ENCODE data around the gene EFNA5. TPM values are rescaled to one million over a fixed set of nuclear protein-coding genes. Genes with fewer than 3 reads are reported as not detected.

EFNA5 gene
- total RNA-seq, 2 donors from 2014 or later = 9.7 to 11.1 TPM

DNA sequence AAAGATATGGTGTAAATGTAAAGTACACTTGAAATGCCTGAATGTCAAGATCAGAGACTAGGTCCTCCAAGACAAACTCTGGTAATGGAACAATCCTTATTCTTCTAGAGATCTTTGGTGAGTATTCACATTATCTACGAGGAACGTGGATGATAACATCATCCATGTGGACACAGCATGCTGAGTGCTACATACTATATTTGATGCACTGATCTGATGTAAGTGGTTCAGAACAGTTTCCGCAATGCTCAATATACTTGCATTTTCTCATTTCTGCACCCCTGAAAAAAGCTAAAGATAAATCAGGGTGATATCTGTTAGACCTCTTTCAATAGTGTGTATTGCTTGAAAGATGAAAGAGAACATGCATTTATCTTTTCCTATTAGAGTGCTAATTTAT is 226.8 kb downstream of the EFNA5 start:
- no peaks in the 10 kb centered on the region for H3K36me3 ChIP-seq
- H3K9me3 ChIP-seq = no peaks in the 10 kb centered on the region
- H3K4me3 ChIP-seq = no peak overlapping the region
- TF ChIP-seq, protein P1, sequence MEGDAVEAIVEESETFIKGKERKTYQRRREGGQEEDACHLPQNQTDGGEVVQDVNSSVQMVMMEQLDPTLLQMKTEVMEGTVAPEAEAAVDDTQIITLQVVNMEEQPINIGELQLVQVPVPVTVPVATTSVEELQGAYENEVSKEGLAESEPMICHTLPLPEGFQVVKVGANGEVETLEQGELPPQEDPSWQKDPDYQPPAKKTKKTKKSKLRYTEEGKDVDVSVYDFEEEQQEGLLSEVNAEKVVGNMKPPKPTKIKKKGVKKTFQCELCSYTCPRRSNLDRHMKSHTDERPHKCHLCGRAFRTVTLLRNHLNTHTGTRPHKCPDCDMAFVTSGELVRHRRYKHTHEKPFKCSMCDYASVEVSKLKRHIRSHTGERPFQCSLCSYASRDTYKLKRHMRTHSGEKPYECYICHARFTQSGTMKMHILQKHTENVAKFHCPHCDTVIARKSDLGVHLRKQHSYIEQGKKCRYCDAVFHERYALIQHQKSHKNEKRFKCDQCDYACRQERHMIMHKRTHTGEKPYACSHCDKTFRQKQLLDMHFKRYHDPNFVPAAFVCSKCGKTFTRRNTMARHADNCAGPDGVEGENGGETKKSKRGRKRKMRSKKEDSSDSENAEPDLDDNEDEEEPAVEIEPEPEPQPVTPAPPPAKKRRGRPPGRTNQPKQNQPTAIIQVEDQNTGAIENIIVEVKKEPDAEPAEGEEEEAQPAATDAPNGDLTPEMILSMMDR (IDR thresholded peaks at IDR 0.05) = no peak
- no peaks in the 10 kb centered on the region for H3K27me3 ChIP-seq
- no peak overlapping the region for H3K27ac ChIP-seq
- no peaks in the 10 kb centered on the region for H3K4me1 ChIP-seq
- intact Hi-C loops (cut with DNase I) = no loop called here
- H3K9ac ChIP-seq (ENCODE audit: low read depth in 2 of 2, low read length in 2 of 2) = no peak overlapping the region
- no peak for DNase-seq

DNA sequence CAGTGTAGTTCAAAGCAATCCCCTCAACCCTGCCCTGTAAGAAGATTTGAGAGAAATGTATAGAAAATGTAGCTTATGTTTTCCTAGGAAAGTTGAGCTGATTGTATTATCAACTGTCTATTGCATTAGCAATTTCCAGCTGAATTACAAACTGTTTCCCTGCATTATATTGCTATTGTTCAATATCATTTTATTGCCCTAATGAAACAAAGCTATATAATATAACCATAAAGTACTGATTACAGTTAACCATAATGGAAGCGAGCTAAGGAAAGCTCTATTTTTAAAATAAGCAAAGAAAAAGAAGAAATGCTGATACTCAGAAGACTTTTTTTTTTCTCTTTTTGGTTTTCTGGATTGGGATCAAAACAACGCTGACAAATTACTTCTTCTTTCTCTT is 228.3 kb downstream of the EFNA5 start:
- TF ChIP-seq, protein P1 (IDR thresholded peaks at IDR 0.05) = no peak
- DNase-seq = no peak
- intact Hi-C loops (cut with DNase I) = no loop called here
- no peaks in the 10 kb centered on the region for H3K27me3 ChIP-seq
- H3K9ac ChIP-seq (ENCODE audit: low read depth in 2 of 2, low read length in 2 of 2) = no peak overlapping the region
- H3K9me3 ChIP-seq = no peaks in the 10 kb centered on the region
- H3K27ac ChIP-seq = no peak overlapping the region
- H3K36me3 ChIP-seq = no peaks in the 10 kb centered on the region
- H3K4me1 ChIP-seq = no peaks in the 10 kb centered on the region
- no peak overlapping the region for H3K4me3 ChIP-seq

GRCh38 chr5:107439832-107440231 is 230.9 kb downstream of the EFNA5 start:
- Histone ChIP-seq H3K36me3 (no peaks in the 10 kb centered on the region), H3K9me3 (no peaks in the 10 kb centered on the region), H3K27me3 (no peaks in the 10 kb centered on the region), H3K4me1 (no peaks in the 10 kb centered on the region), H3K9ac (ENCODE audit: low read depth in 2 of 2, low read length in 2 of 2) (no peak overlapping the region), H3K27ac (no peak overlapping the region), H3K4me3 (no peak overlapping the region)
- TF ChIP-seq, protein P1 (IDR thresholded peaks at IDR 0.05) = no peak
- DNase-seq = no peak
- intact Hi-C loops (cut with DNase I) = no loop called here

DNA sequence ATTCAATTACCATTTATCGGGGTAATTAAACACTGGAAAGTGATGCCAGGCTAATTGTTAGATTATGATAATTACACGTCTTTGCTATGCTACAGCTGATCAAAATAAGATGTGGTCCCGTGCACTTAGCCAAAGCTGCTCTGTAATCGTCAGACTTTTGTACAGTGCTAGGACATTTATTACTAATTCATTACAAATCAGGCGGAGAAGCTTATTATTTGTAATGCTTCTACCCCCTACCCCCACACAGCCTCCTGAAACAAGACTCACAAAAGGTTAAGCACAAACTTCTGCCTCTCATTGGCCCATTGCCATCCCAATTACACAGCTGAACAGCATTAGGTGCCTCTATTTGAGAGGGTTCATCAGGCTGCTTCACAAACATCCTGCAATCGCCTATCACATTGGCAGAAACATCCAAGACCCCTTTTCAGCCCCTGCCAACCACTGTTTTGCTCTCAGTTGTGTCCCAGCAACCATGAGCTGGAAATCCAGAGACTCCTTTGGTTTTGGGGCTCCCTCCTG is 232.7 kb downstream of the EFNA5 start:
- intact Hi-C loops (cut with DNase I) = no loop called here
- no peak for DNase-seq
- no peaks in the 10 kb centered on the region for H3K27me3 ChIP-seq
- TF ChIP-seq, protein P1 (IDR thresholded peaks at IDR 0.05) = no peak
- H3K4me1 ChIP-seq = no peaks in the 10 kb centered on the region
- no peak overlapping the region for H3K4me3 ChIP-seq
- H3K27ac ChIP-seq = no peak overlapping the region
- H3K9me3 ChIP-seq = no peaks in the 10 kb centered on the region
- H3K9ac ChIP-seq (ENCODE audit: low read depth in 2 of 2, low read length in 2 of 2) = no peak overlapping the region
- H3K36me3 ChIP-seq = no peaks in the 10 kb centered on the region

DNA sequence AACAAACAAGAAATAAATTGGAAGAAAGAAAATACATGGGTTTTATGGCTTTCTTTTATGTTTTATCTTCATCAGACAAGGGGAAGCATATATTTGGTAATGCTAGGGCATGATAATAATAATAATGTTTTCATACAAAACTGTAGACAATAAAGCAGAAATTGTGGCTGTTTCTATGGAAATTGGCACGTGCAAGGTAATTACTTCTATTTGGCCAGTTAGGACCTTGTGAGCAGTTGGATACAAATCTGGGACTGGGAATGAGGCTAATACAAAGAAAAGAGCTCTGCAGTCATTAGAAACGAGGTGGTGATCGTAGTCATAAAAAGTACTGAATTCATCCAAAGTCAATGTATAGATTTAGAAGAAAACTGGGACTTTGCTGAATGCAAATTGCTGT is 233.6 kb downstream of the EFNA5 start:
- Histone ChIP-seq H3K4me3 (no peak overlapping the region), H3K4me1 (no peaks in the 10 kb centered on the region), H3K9ac (ENCODE audit: low read depth in 2 of 2, low read length in 2 of 2) (no peak overlapping the region), H3K27ac (no peak overlapping the region), H3K36me3 (no peaks in the 10 kb centered on the region), H3K9me3 (no peaks in the 10 kb centered on the region), H3K27me3 (no peaks in the 10 kb centered on the region)
- intact Hi-C loops (cut with DNase I) = no loop called here
- DNase-seq = no peak
- TF ChIP-seq, protein P1 (IDR thresholded peaks at IDR 0.05) = no peak

Data from colonic mucosa (tissue), 4 donors.